ENCODE measurements around the gene RPL41.

Gene RPL41

GRCh38 chr12:56119361-56119796, 2.9 kb downstream of the RPL41 start:
- TF ChIP-seq POLR2AphosphoS5 (IDR thresholded peaks at IDR 0.05; ENCODE audit: low read depth, low read length) = no peak
- no peak for TF ChIP-seq POLR2A (IDR thresholded peaks at IDR 0.05; ENCODE audit: low read depth, low read length)
- TF ChIP-seq TAF1 (IDR thresholded peaks at IDR 0.05; ENCODE audit: borderline replicate concordance, low read depth, low read length) = no peak
- DNase-seq (ENCODE audit: insufficient read length) = peak; percentile 54
- FAIRE-seq = peak; percentile 79

GRCh38 chr12:56120158-56120846, 3.9 kb downstream of the RPL41 start:
- DNase-seq (ENCODE audit: insufficient read length) = no peak
- no peak for FAIRE-seq
- TF ChIP-seq POLR2AphosphoS5 (IDR thresholded peaks at IDR 0.05; ENCODE audit: low read depth, low read length) (no peak), POLR2A (IDR thresholded peaks at IDR 0.05; ENCODE audit: low read depth, low read length) (no peak), TAF1 (IDR thresholded peaks at IDR 0.05; ENCODE audit: borderline replicate concordance, low read depth, low read length) (no peak)

- FAIRE-seq = no peak
- no peak for TF ChIP-seq POLR2A (IDR thresholded peaks at IDR 0.05; ENCODE audit: low read depth, low read length)
- no peak for TF ChIP-seq TAF1 (IDR thresholded peaks at IDR 0.05; ENCODE audit: borderline replicate concordance, low read depth, low read length)
- TF ChIP-seq POLR2AphosphoS5 (IDR thresholded peaks at IDR 0.05; ENCODE audit: low read depth, low read length) = no peak
These were observed 4.9 kb downstream of the RPL41 start for GRCh38 chr12:56121204-56121870.

GRCh38 chr12:56122637-56123036, 6.2 kb downstream of the RPL41 start:
- no peak for DNase-seq (ENCODE audit: insufficient read length)
- TF ChIP-seq TAF1 (IDR thresholded peaks at IDR 0.05; ENCODE audit: borderline replicate concordance, low read depth, low read length) = no peak
- TF ChIP-seq POLR2AphosphoS5 (IDR thresholded peaks at IDR 0.05; ENCODE audit: low read depth, low read length) = no peak
- TF ChIP-seq POLR2A (IDR thresholded peaks at IDR 0.05; ENCODE audit: low read depth, low read length) = no peak
- FAIRE-seq = no peak

More at GRCh38 chr12:56121204-56121870, 4.9 kb downstream of the RPL41 start:
- DNase-seq (ENCODE audit: insufficient read length) = no peak

GRCh38 chr12:56124133-56124532, 7.7 kb downstream of the RPL41 start:
- DNase-seq (ENCODE audit: insufficient read length) (no peak), FAIRE-seq (no peak)
- TF ChIP-seq POLR2AphosphoS5 (IDR thresholded peaks at IDR 0.05; ENCODE audit: low read depth, low read length) (no peak), POLR2A (IDR thresholded peaks at IDR 0.05; ENCODE audit: low read depth, low read length) (no peak), TAF1 (IDR thresholded peaks at IDR 0.05; ENCODE audit: borderline replicate concordance, low read depth, low read length) (no peak)

- TF ChIP-seq POLR2AphosphoS5 (IDR thresholded peaks at IDR 0.05; ENCODE audit: low read depth, low read length) = no peak
- TF ChIP-seq POLR2A (IDR thresholded peaks at IDR 0.05; ENCODE audit: low read depth, low read length) = no peak
- no peak for TF ChIP-seq TAF1 (IDR thresholded peaks at IDR 0.05; ENCODE audit: borderline replicate concordance, low read depth, low read length)
- FAIRE-seq (no peak), DNase-seq (ENCODE audit: insufficient read length) (no peak)
These were observed 10.4 kb downstream of the RPL41 start for GRCh38 chr12:56126732-56127239.

GRCh38 chr12:56127485-56127887, 11.1 kb downstream of the RPL41 start:
- FAIRE-seq = no peak
- no peak for DNase-seq (ENCODE audit: insufficient read length)
- TF ChIP-seq POLR2AphosphoS5 (IDR thresholded peaks at IDR 0.05; ENCODE audit: low read depth, low read length) = no peak
- TF ChIP-seq POLR2A (IDR thresholded peaks at IDR 0.05; ENCODE audit: low read depth, low read length) = no peak
- no peak for TF ChIP-seq TAF1 (IDR thresholded peaks at IDR 0.05; ENCODE audit: borderline replicate concordance, low read depth, low read length)

GRCh38 chr12:56127888-56128669, 11.6 kb downstream of the RPL41 start, which contains the start of gene ESYT1:
Gene ESYT1, plus strand, starts transcription at chr12:56128267. Its CDS starts 53 bp downstream, at chr12:56128320.
- TF ChIP-seq POLR2A (IDR thresholded peaks at IDR 0.05; ENCODE audit: low read depth, low read length) = peak; percentile 72; the same call in 1 of the 2 replicates
- peak; percentile 35; the same call in 1 of the 2 replicates for TF ChIP-seq TAF1 (IDR thresholded peaks at IDR 0.05; ENCODE audit: borderline replicate concordance, low read depth, low read length)
- TF ChIP-seq POLR2AphosphoS5 (IDR thresholded peaks at IDR 0.05; ENCODE audit: low read depth, low read length) = 0 out of 2 replicates have a peak, but pooled peaks have one; percentile 47
- FAIRE-seq (peak; percentile 89), DNase-seq (ENCODE audit: insufficient read length) (peak; percentile 96)

GRCh38 chr12:56128670-56129205, 12.3 kb downstream of the RPL41 start:
- DNase-seq (ENCODE audit: insufficient read length) (no peak), FAIRE-seq (no peak)
- TF ChIP-seq TAF1 (IDR thresholded peaks at IDR 0.05; ENCODE audit: borderline replicate concordance, low read depth, low read length) = no peak
- TF ChIP-seq POLR2A (IDR thresholded peaks at IDR 0.05; ENCODE audit: low read depth, low read length) = no peak
- TF ChIP-seq POLR2AphosphoS5 (IDR thresholded peaks at IDR 0.05; ENCODE audit: low read depth, low read length) = no peak

GRCh38 chr12:56129206-56129941, 12.9 kb downstream of the RPL41 start:
- DNase-seq (ENCODE audit: insufficient read length) (peak; percentile 63), FAIRE-seq (no peak)
- TF ChIP-seq POLR2A (IDR thresholded peaks at IDR 0.05; ENCODE audit: low read depth, low read length) (peak; percentile 65; the same call in 1 of the 2 replicates), POLR2AphosphoS5 (IDR thresholded peaks at IDR 0.05; ENCODE audit: low read depth, low read length) (0 out of 2 replicates have a peak, but pooled peaks have one; percentile 30), TAF1 (IDR thresholded peaks at IDR 0.05; ENCODE audit: borderline replicate concordance, low read depth, low read length) (peak; percentile 42; the same call in 1 of the 2 replicates)
